Endothelial cell (in vitro differentiated cells): ENCODE measurements around the gene DICER1. TPM values are rescaled to one million over a fixed set of nuclear protein-coding genes. Genes with fewer than 3 reads are reported as not detected.

ENCODE experiments used
- DNase-seq: peaks from one replicate; pipeline ENCODE4 v3.0.0; 2021; ENCODE audit warnings: low spot score
- H3K27ac Mint-ChIP-seq: one replicate; pipeline ENCODE4 v1.8.0; 2021; ENCODE audit warnings: mixed read lengths, inconsistent platforms; ENCODE audit not compliant: unreplicated experiment
- H3K27me3 Mint-ChIP-seq: one replicate; pipeline ENCODE4 v1.8.0; 2021; ENCODE audit warnings: mild to moderate bottlenecking, moderate library complexity, mixed read lengths, inconsistent platforms; ENCODE audit not compliant: unreplicated experiment
- H3K36me3 Mint-ChIP-seq: one replicate; pipeline ENCODE4 v1.8.0; 2021; ENCODE audit warnings: mild to moderate bottlenecking, low read depth, mixed read lengths, inconsistent platforms; ENCODE audit not compliant: unreplicated experiment
- H3K4me1 Mint-ChIP-seq: one replicate; pipeline ENCODE4 v1.8.0; 2021; ENCODE audit warnings: mild to moderate bottlenecking, mixed read lengths, inconsistent platforms; ENCODE audit not compliant: unreplicated experiment
- H3K4me3 Mint-ChIP-seq: one replicate; pipeline ENCODE4 v1.8.0; 2021; ENCODE audit warnings: mild to moderate bottlenecking, mixed read lengths, inconsistent platforms; ENCODE audit not compliant: unreplicated experiment
- H3K9me3 Mint-ChIP-seq: one replicate; pipeline ENCODE4 v1.8.0; 2021; ENCODE audit warnings: mixed read lengths, inconsistent platforms; ENCODE audit not compliant: unreplicated experiment
- total RNA-seq: library from RNA; stranded (reverse); fragmentation: NEBNext Ultra II Directional; extraction: Animal tissue kit (Norgen Biotek cat#: 25700); gene quantifications from one replicate; pipeline ENCODE4 v1.2.1, GENCODE V29; 2021; ENCODE audit not compliant: unreplicated experiment
- TF ChIP-seq, protein P1 (sequence below): fragments of 200-600 bp; sonication (generic); IDR thresholded peaks from one replicate; pipeline ENCODE4 v1.5.0; 2021; ENCODE audit warnings: antibody characterized with exemption; ENCODE audit not compliant: unreplicated experiment

The DICER1 gene
- total RNA-seq, 1 donor from 2014 or later = 69.2 TPM

DNA sequence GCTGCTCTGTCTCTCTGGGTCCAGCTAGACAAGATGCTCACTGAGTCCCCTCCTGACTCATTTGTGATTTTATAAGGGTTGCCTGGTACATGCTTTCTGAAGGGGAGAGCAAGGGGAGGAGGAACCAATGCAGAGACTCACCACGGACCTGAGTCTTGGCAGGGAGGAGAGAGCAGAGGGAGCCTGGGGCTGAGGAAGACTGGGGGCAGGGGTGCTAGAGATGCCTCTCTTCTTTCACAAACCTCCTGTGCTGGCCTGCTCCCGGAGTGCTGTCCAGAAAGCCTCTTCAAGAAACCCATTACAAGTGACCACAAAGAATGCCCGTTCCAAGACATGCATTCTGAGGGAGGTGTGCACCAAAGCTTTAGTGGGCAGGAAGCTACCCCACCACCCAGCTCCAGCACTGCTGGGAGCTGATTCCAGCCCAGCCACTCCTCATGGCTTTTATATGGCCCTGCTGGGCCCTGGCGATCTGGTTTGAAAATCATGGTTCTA lies 33.1 kb upstream of the DICER1 start:
- TF ChIP-seq, protein P1, sequence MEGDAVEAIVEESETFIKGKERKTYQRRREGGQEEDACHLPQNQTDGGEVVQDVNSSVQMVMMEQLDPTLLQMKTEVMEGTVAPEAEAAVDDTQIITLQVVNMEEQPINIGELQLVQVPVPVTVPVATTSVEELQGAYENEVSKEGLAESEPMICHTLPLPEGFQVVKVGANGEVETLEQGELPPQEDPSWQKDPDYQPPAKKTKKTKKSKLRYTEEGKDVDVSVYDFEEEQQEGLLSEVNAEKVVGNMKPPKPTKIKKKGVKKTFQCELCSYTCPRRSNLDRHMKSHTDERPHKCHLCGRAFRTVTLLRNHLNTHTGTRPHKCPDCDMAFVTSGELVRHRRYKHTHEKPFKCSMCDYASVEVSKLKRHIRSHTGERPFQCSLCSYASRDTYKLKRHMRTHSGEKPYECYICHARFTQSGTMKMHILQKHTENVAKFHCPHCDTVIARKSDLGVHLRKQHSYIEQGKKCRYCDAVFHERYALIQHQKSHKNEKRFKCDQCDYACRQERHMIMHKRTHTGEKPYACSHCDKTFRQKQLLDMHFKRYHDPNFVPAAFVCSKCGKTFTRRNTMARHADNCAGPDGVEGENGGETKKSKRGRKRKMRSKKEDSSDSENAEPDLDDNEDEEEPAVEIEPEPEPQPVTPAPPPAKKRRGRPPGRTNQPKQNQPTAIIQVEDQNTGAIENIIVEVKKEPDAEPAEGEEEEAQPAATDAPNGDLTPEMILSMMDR = no peak
- H3K36me3 Mint-ChIP-seq = no peaks in the 10 kb centered on the region
- no peak overlapping the region for H3K27ac Mint-ChIP-seq
- DNase-seq = no peak
- no peak overlapping the region for H3K4me3 Mint-ChIP-seq
- H3K9me3 Mint-ChIP-seq = no peaks in the 10 kb centered on the region
- peaks cover 7% of the 10 kb centered on the region for H3K27me3 Mint-ChIP-seq
- peaks cover 2% of the 10 kb centered on the region for H3K4me1 Mint-ChIP-seq

DNA sequence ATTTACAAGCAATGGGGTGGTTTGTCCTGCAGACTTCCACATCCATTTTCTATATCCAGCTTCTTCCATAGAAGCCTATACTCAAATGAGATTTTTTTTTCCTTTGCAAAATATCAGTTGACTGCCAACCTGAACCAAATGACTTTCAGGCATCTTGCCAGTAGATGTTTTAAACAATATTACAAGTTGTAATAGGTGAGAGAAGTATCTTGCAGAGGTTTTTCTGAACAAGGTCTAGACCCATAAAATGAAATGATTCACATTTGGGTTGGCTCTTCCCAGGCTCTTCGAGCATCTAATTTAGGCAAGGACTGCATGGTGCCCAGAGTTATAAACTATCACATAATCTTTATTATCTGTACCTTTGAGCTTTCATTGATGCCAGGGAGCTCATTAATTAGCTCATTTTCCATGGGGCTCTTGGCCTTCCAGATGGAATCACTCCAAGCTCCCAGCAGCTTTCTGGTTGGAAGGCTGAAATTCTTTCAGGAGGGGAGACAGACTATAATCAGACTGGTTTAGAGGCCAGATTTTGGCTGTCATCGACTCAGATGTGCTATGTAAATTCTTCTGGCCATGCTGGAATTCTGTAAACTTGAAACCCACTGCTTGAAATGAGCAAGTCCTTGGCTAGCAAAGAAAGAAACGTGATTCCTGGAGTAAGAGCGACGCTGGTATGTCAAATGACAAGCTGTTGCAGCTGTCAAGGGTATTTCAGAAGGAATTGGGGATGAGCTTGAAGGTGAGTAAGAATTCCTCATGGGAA lies 32.2 kb upstream of the DICER1 start:
- no peaks in the 10 kb centered on the region for H3K9me3 Mint-ChIP-seq
- peaks cover 8% of the 10 kb centered on the region for H3K27me3 Mint-ChIP-seq
- H3K4me3 Mint-ChIP-seq = no peak overlapping the region
- H3K4me1 Mint-ChIP-seq = peaks cover 2% of the 10 kb centered on the region
- no peak overlapping the region for H3K27ac Mint-ChIP-seq
- H3K36me3 Mint-ChIP-seq = no peaks in the 10 kb centered on the region
- TF ChIP-seq, protein P1 = no peak
- DNase-seq = no peak

DNA sequence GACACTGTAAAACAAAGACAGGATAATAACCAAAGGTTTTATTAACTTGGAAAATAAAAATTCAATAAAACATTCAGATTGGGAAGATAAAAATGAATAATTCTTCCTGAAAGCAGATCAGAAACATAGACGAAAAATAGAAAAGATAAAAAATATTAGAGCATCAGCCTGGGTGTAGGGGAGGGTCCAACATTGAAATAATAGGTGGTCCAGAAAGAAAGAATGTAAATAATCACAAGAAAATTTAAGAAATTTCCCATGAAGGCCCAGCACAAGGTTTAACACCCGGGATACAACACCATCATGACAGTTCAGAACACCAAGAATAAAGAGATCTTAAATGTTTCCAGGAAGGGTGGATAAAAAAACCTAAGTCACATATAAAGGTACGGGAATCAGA lies 31.1 kb upstream of the DICER1 start:
- TF ChIP-seq, protein P1 = no peak
- no peak for DNase-seq
- H3K4me1 Mint-ChIP-seq = peaks cover 11% of the 10 kb centered on the region
- H3K4me3 Mint-ChIP-seq = no peak overlapping the region
- H3K27ac Mint-ChIP-seq = no peak overlapping the region
- H3K9me3 Mint-ChIP-seq = no peaks in the 10 kb centered on the region
- H3K27me3 Mint-ChIP-seq = peaks cover 6% of the 10 kb centered on the region
- no peaks in the 10 kb centered on the region for H3K36me3 Mint-ChIP-seq

GRCh38 chr14:95185767-95186392 lies 28.6 kb upstream of the DICER1 start:
- DNase-seq = no peak
- Mint-ChIP-seq H3K27ac (no peak overlapping the region), H3K9me3 (no peaks in the 10 kb centered on the region), H3K4me1 (peaks cover 18% of the 10 kb centered on the region), H3K4me3 (no peak overlapping the region), H3K27me3 (peaks cover 6% of the 10 kb centered on the region), H3K36me3 (no peaks in the 10 kb centered on the region)
- TF ChIP-seq, protein P1 = no peak
